ENCODE data around the gene TRPV2. TPM values are rescaled to one million over a fixed set of nuclear protein-coding genes. Genes with fewer than 3 reads are reported as not detected.

TRPV2 gene
- total and polyA plus RNA-seq, 9 of the 15 experiments (the other 6 are each of a cell fraction or from before 2014, with no cell fraction given) = 10.0 to 97.5 (median 30.3) TPM

GRCh38 chr17:16380640-16381495, 34.5 kb upstream of the TRPV2 start, which contains the start of gene UBB (continued):
- TF ChIP-seq, protein P1, sequence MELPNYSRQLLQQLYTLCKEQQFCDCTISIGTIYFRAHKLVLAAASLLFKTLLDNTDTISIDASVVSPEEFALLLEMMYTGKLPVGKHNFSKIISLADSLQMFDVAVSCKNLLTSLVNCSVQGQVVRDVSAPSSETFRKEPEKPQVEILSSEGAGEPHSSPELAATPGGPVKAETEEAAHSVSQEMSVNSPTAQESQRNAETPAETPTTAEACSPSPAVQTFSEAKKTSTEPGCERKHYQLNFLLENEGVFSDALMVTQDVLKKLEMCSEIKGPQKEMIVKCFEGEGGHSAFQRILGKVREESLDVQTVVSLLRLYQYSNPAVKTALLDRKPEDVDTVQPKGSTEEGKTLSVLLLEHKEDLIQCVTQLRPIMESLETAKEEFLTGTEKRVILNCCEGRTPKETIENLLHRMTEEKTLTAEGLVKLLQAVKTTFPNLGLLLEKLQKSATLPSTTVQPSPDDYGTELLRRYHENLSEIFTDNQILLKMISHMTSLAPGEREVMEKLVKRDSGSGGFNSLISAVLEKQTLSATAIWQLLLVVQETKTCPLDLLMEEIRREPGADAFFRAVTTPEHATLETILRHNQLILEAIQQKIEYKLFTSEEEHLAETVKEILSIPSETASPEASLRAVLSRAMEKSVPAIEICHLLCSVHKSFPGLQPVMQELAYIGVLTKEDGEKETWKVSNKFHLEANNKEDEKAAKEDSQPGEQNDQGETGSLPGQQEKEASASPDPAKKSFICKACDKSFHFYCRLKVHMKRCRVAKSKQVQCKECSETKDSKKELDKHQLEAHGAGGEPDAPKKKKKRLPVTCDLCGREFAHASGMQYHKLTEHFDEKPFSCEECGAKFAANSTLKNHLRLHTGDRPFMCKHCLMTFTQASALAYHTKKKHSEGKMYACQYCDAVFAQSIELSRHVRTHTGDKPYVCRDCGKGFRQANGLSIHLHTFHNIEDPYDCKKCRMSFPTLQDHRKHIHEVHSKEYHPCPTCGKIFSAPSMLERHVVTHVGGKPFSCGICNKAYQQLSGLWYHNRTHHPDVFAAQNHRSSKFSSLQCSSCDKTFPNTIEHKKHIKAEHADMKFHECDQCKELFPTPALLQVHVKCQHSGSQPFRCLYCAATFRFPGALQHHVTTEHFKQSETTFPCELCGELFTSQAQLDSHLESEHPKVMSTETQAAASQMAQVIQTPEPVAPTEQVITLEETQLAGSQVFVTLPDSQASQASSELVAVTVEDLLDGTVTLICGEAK (IDR thresholded peaks at IDR 0.05) = no peak; the same call in 1 of the 2 replicates
- TF ChIP-seq, protein P1 (CRISPR knock-in tag; IDR thresholded peaks at IDR 0.05) = no peak
- TF ChIP-seq PHF8 (IDR thresholded peaks at IDR 0.05; ENCODE audit: borderline replicate concordance, low read length) = peak; percentile 90
- TF ChIP-seq, protein P2, sequence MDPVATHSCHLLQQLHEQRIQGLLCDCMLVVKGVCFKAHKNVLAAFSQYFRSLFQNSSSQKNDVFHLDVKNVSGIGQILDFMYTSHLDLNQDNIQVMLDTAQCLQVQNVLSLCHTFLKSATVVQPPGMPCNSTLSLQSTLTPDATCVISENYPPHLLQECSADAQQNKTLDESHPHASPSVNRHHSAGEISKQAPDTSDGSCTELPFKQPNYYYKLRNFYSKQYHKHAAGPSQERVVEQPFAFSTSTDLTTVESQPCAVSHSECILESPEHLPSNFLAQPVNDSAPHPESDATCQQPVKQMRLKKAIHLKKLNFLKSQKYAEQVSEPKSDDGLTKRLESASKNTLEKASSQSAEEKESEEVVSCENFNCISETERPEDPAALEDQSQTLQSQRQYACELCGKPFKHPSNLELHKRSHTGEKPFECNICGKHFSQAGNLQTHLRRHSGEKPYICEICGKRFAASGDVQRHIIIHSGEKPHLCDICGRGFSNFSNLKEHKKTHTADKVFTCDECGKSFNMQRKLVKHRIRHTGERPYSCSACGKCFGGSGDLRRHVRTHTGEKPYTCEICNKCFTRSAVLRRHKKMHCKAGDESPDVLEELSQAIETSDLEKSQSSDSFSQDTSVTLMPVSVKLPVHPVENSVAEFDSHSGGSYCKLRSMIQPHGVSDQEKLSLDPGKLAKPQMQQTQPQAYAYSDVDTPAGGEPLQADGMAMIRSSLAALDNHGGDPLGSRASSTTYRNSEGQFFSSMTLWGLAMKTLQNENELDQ (CRISPR knock-in tag; IDR thresholded peaks at IDR 0.05; ENCODE audit: borderline replicate concordance) = no peak
- TF ChIP-seq, protein P3, sequence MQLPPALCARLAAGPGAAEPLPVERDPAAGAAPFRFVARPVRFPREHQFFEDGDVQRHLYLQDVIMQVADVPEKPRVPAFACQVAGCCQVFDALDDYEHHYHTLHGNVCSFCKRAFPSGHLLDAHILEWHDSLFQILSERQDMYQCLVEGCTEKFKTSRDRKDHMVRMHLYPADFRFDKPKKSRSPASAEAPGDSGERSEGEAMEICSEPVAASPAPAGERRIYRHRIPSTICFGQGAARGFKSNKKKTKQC (CRISPR knock-in tag; IDR thresholded peaks at IDR 0.05) = no peak
- peak; percentile 100 for TF ChIP-seq GMEB1 (CRISPR knock-in tag; IDR thresholded peaks at IDR 0.05)
- TF ChIP-seq, protein P4, sequence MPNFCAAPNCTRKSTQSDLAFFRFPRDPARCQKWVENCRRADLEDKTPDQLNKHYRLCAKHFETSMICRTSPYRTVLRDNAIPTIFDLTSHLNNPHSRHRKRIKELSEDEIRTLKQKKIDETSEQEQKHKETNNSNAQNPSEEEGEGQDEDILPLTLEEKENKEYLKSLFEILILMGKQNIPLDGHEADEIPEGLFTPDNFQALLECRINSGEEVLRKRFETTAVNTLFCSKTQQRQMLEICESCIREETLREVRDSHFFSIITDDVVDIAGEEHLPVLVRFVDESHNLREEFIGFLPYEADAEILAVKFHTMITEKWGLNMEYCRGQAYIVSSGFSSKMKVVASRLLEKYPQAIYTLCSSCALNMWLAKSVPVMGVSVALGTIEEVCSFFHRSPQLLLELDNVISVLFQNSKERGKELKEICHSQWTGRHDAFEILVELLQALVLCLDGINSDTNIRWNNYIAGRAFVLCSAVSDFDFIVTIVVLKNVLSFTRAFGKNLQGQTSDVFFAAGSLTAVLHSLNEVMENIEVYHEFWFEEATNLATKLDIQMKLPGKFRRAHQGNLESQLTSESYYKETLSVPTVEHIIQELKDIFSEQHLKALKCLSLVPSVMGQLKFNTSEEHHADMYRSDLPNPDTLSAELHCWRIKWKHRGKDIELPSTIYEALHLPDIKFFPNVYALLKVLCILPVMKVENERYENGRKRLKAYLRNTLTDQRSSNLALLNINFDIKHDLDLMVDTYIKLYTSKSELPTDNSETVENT (CRISPR knock-in tag; IDR thresholded peaks at IDR 0.05) = peak; percentile 72; the same call in 1 of the 2 replicates
